Measurements from ENCODE around the gene RUNX2. TPM values are rescaled to one million over a fixed set of nuclear protein-coding genes. Genes with fewer than 3 reads are reported as not detected.

Gene RUNX2
- total RNA-seq, 1 donor from 2014 or later, result not detected

- H3K36me3 Mint-ChIP-seq (ENCODE audit: unreplicated experiment), result no peaks in the 10 kb centered on the region
- H3K9me3 Mint-ChIP-seq (ENCODE audit: unreplicated experiment), result no peaks in the 10 kb centered on the region
- no peak for TF ChIP-seq CTCF (IDR thresholded peaks at IDR 0.05; ENCODE audit: partially characterized antibody, unreplicated experiment)
- H3K4me1 Mint-ChIP-seq (ENCODE audit: low read depth, unreplicated experiment), result no peaks in the 10 kb centered on the region
- H3K27ac Mint-ChIP-seq (ENCODE audit: unreplicated experiment), result no peak overlapping the region
- H3K27me3 Mint-ChIP-seq (ENCODE audit: unreplicated experiment), result no peaks in the 10 kb centered on the region
- DNase-seq, result no peak
- no peak overlapping the region for H3K4me3 Mint-ChIP-seq (ENCODE audit: unreplicated experiment)
Observed at GRCh38 chr6:45613656-45614055, 285.5 kb downstream of the RUNX2 start.

GRCh38 chr6:45614488-45615285 lies 286.6 kb downstream of the RUNX2 start:
- H3K4me3 Mint-ChIP-seq (ENCODE audit: unreplicated experiment), result no peak overlapping the region
- H3K4me1 Mint-ChIP-seq (ENCODE audit: low read depth, unreplicated experiment), result no peaks in the 10 kb centered on the region
- H3K27ac Mint-ChIP-seq (ENCODE audit: unreplicated experiment), result no peak overlapping the region
- DNase-seq, result no peak
- no peak for TF ChIP-seq CTCF (IDR thresholded peaks at IDR 0.05; ENCODE audit: partially characterized antibody, unreplicated experiment)
- H3K36me3 Mint-ChIP-seq (ENCODE audit: unreplicated experiment), result no peaks in the 10 kb centered on the region
- H3K9me3 Mint-ChIP-seq (ENCODE audit: unreplicated experiment), result no peaks in the 10 kb centered on the region
- no peaks in the 10 kb centered on the region for H3K27me3 Mint-ChIP-seq (ENCODE audit: unreplicated experiment)

GRCh38 chr6:45616209-45616608 lies 288.1 kb downstream of the RUNX2 start:
- no peak overlapping the region for H3K4me3 Mint-ChIP-seq (ENCODE audit: unreplicated experiment)
- H3K27me3 Mint-ChIP-seq (ENCODE audit: unreplicated experiment), result no peaks in the 10 kb centered on the region
- no peaks in the 10 kb centered on the region for H3K4me1 Mint-ChIP-seq (ENCODE audit: low read depth, unreplicated experiment)
- DNase-seq, result no peak
- no peak overlapping the region for H3K27ac Mint-ChIP-seq (ENCODE audit: unreplicated experiment)
- TF ChIP-seq CTCF (IDR thresholded peaks at IDR 0.05; ENCODE audit: partially characterized antibody, unreplicated experiment), result no peak
- no peaks in the 10 kb centered on the region for H3K36me3 Mint-ChIP-seq (ENCODE audit: unreplicated experiment)
- H3K9me3 Mint-ChIP-seq (ENCODE audit: unreplicated experiment), result no peaks in the 10 kb centered on the region

GRCh38 chr6:45617441-45617840 lies 289.3 kb downstream of the RUNX2 start:
- Mint-ChIP-seq H3K4me3 (ENCODE audit: unreplicated experiment) (no peak overlapping the region), H3K27ac (ENCODE audit: unreplicated experiment) (no peak overlapping the region), H3K36me3 (ENCODE audit: unreplicated experiment) (no peaks in the 10 kb centered on the region), H3K27me3 (ENCODE audit: unreplicated experiment) (no peaks in the 10 kb centered on the region), H3K9me3 (ENCODE audit: unreplicated experiment) (no peaks in the 10 kb centered on the region), H3K4me1 (ENCODE audit: low read depth, unreplicated experiment) (no peaks in the 10 kb centered on the region)
- DNase-seq, result no peak
- no peak for TF ChIP-seq CTCF (IDR thresholded peaks at IDR 0.05; ENCODE audit: partially characterized antibody, unreplicated experiment)

- no peak for DNase-seq
- H3K4me3 Mint-ChIP-seq (ENCODE audit: unreplicated experiment), result no peak overlapping the region
- H3K27ac Mint-ChIP-seq (ENCODE audit: unreplicated experiment), result no peak overlapping the region
- no peaks in the 10 kb centered on the region for H3K9me3 Mint-ChIP-seq (ENCODE audit: unreplicated experiment)
- H3K36me3 Mint-ChIP-seq (ENCODE audit: unreplicated experiment), result no peaks in the 10 kb centered on the region
- no peaks in the 10 kb centered on the region for H3K4me1 Mint-ChIP-seq (ENCODE audit: low read depth, unreplicated experiment)
- TF ChIP-seq CTCF (IDR thresholded peaks at IDR 0.05; ENCODE audit: partially characterized antibody, unreplicated experiment), result no peak
- no peaks in the 10 kb centered on the region for H3K27me3 Mint-ChIP-seq (ENCODE audit: unreplicated experiment)
Observed at GRCh38 chr6:45618259-45618658, 290.1 kb downstream of the RUNX2 start.
